A549 (cell line): ENCODE measurements around the gene STOM. TPM values are rescaled to one million over a fixed set of nuclear protein-coding genes. Genes with fewer than 3 reads are reported as not detected.

Source experiments
- ATAC-seq, 2 experiments: fragments of 200-7000 bp in 1 of 2; fragments of >200 bp in 1 of 2; cut with Nextera tagmentation in 1 of 2; cut with Tn5 transposase in 1 of 2; 3 replicates each; pipeline versions ENCODE4 v1.8.0 to v1.9.1; 2018 to 2020; ENCODE audit warnings: mild to moderate bottlenecking in 1 of 2, moderate library complexity in 1 of 2
- CTCF ChIA-PET: fragments of 300-600 bp; sonication (Branson Sonifier 250); formaldehyde crosslinking; extraction: SDS; loops from one replicate; lab custom pipeline; 2021; ENCODE audit warnings: antibody characterized with exemption, inconsistent platforms; lab: Yijun Ruan, JAX
- POLR2A ChIA-PET: fragments of 350-600 bp; formaldehyde crosslinking; extraction: SDS; loops from one replicate; lab custom pipeline; 2021; ENCODE audit warnings: antibody characterized with exemption, inconsistent platforms; lab: Yijun Ruan, JAX
- DNase-seq, 2 experiments: peaks; one replicate each; pipeline versions ENCODE4 v3.0.0 to v3.0.0-alpha.2; 2011 to 2016; ENCODE audit warnings: low read depth in 1 of 2, low spot score in 1 of 2
- FAIRE-seq: peaks from 2 replicates; lab custom pipeline; 2011; peaks lifted over from hg19 to GRCh38; lab: Jason Lieb, UNC
- H3K27ac ChIP-seq, 2 experiments: fragments of >200 bp; sonication (Bioruptor Twin); formaldehyde crosslinking; 3 replicates each; pipeline ENCODE4 v1.5.1; 2016 to 2017
- H3K4me1 ChIP-seq: fragments of >200 bp; sonication (Bioruptor Twin); formaldehyde crosslinking; 3 replicates; pipeline ENCODE4 v1.6.1; 2016
- H3K4me2 ChIP-seq: fragments of >200 bp; sonication (Bioruptor Twin); formaldehyde crosslinking; 3 replicates; pipeline ENCODE4 v1.6.1; 2016
- H3K4me3 ChIP-seq: fragments of >200 bp; sonication (Bioruptor Twin); formaldehyde crosslinking; 3 replicates; pipeline ENCODE4 v1.5.1; 2016
- H3K9me3 ChIP-seq: fragments of >200 bp; sonication (Bioruptor Twin); formaldehyde crosslinking; 3 replicates; pipeline ENCODE4 v1.6.1; 2016
- ATOH8 ChIP-seq: fragments of 250-450 bp; sonication (Bioruptor Pico); IDR thresholded peaks from 2 replicates; pipeline ENCODE4 v1.5.0; 2020; ENCODE audit warnings: low read depth, mild to moderate bottlenecking, moderate library complexity
- BCL3 ChIP-seq: fragments of >200 bp; sonication (Bioruptor Twin); formaldehyde crosslinking; IDR thresholded peaks from 3 replicates; pipeline ENCODE4 v1.6.1; 2016
- CBX2 ChIP-seq: fragments of 200-600 bp; sonication (generic); IDR thresholded peaks from 2 replicates; pipeline ENCODE4 v1.6.1; 2016; ENCODE audit warnings: low read depth, mild to moderate bottlenecking, borderline replicate concordance
- CEBPB ChIP-seq, 2 experiments: fragments of >200 bp in 1 of 2; sonication (Bioruptor Twin) in 1 of 2; formaldehyde crosslinking in 1 of 2; IDR thresholded peaks; 2 replicates each; pipeline ENCODE4 v1.6.1; 2012 to 2016
- CHD2 ChIP-seq: fragments of 150-350 bp; IDR thresholded peaks from 2 replicates; pipeline ENCODE4 v1.6.1; 2014; ENCODE audit warnings: low read length; ENCODE audit not compliant: partially characterized antibody
- CHD4 ChIP-seq: fragments of 200-600 bp; sonication (generic); IDR thresholded peaks from 2 replicates; pipeline ENCODE4 v1.6.1; 2016; ENCODE audit warnings: antibody characterized with exemption, mild to moderate bottlenecking, borderline replicate concordance
- E2F6 ChIP-seq: IDR thresholded peaks from 2 replicates; pipeline ENCODE4 v1.6.1; 2012; ENCODE audit warnings: low read depth, borderline replicate concordance
- EHF ChIP-seq: fragments of 250-450 bp; sonication (Bioruptor Pico); IDR thresholded peaks from 2 replicates; pipeline ENCODE4 v1.5.0; 2020; ENCODE audit warnings: mild to moderate bottlenecking
- EP300 ChIP-seq, 2 experiments: fragments of >200 bp; sonication (Bioruptor Twin); formaldehyde crosslinking; IDR thresholded peaks; 2 replicates in 1 of 2; 3 replicates in 1 of 2; pipeline ENCODE4 v1.6.1; 2016 to 2017
- FOSB ChIP-seq: fragments of 250-450 bp; sonication (Bioruptor Pico); IDR thresholded peaks from 2 replicates; pipeline ENCODE4 v1.5.0; 2020; ENCODE audit warnings: mild to moderate bottlenecking, moderate library complexity
- FOSL2 ChIP-seq, 2 experiments: fragments of 450-650 bp in 1 of 2; fragments of >200 bp in 1 of 2; sonication (Bioruptor Twin) in 1 of 2; formaldehyde crosslinking; IDR thresholded peaks; 2 replicates each; pipeline versions ENCODE4 v1.5.0 to v1.6.1; 2016 to 2020; ENCODE audit warnings: mild to moderate bottlenecking in 1 of 2, moderate library complexity in 1 of 2
- FOXS1 ChIP-seq: fragments of 250-450 bp; sonication (Bioruptor Pico); IDR thresholded peaks from 2 replicates; pipeline ENCODE4 v1.5.0; 2020; ENCODE audit warnings: mild to moderate bottlenecking, moderate library complexity
- GATA3 ChIP-seq: IDR thresholded peaks from 2 replicates; pipeline ENCODE4 v1.6.1; 2012; ENCODE audit warnings: borderline replicate concordance
- HOXB13 ChIP-seq: fragments of 250-450 bp; sonication (Bioruptor Pico); IDR thresholded peaks from 2 replicates; pipeline ENCODE4 v1.5.0; 2020; ENCODE audit warnings: low read depth, mild to moderate bottlenecking, moderate library complexity
- HOXB5 ChIP-seq: fragments of 250-450 bp; sonication (Bioruptor Pico); IDR thresholded peaks from 2 replicates; pipeline ENCODE4 v1.5.0; 2020; ENCODE audit warnings: mild to moderate bottlenecking, moderate library complexity
- JUN ChIP-seq, 2 experiments: fragments of >200 bp; sonication (Bioruptor Twin); formaldehyde crosslinking; IDR thresholded peaks; 2 replicates in 1 of 2; 3 replicates in 1 of 2; pipeline ENCODE4 v1.6.1; 2016 to 2017
- JUNB ChIP-seq: fragments of >200 bp; sonication (Bioruptor Twin); formaldehyde crosslinking; IDR thresholded peaks from 2 replicates; pipeline ENCODE4 v1.6.1; 2016
- MAFK ChIP-seq: fragments of 450-650 bp; IDR thresholded peaks from 2 replicates; pipeline ENCODE4 v1.6.1; 2014; ENCODE audit not compliant: partially characterized antibody
- MAZ ChIP-seq: fragments of 150-350 bp; IDR thresholded peaks from 2 replicates; pipeline ENCODE4 v1.6.1; 2014; ENCODE audit warnings: antibody characterized with exemption, low read depth, low read length, borderline replicate concordance
- NFE2L2 ChIP-seq: fragments of 150-350 bp; conservative IDR thresholded peaks from 2 replicates; pipeline ENCODE4 v1.6.1; 2014; ENCODE audit warnings: low read length
- RNF2 ChIP-seq: fragments of 200-600 bp; sonication (generic); IDR thresholded peaks from 2 replicates; pipeline ENCODE4 v1.6.1; 2016; ENCODE audit warnings: low read depth, mild to moderate bottlenecking, antibody characterized with exemption, moderate library complexity, borderline replicate concordance
- TFCP2L1 ChIP-seq: fragments of 250-450 bp; sonication (Bioruptor Pico); IDR thresholded peaks from 2 replicates; pipeline ENCODE4 v1.5.0; 2021; ENCODE audit warnings: mild to moderate bottlenecking
- TP53 ChIP-seq: fragments of 250-450 bp; sonication (Bioruptor Pico); IDR thresholded peaks from 2 replicates; pipeline ENCODE4 v1.5.0; 2021; ENCODE audit warnings: mild to moderate bottlenecking, moderate library complexity
- ZC3H11A ChIP-seq: fragments of 450-650 bp; IDR thresholded peaks from 2 replicates; pipeline ENCODE4 v1.6.1; 2014; ENCODE audit warnings: antibody characterized with exemption, mild to moderate bottlenecking
- ZFP36 ChIP-seq: fragments of 450-650 bp; IDR thresholded peaks from 2 replicates; pipeline ENCODE4 v1.6.1; 2014; ENCODE audit warnings: borderline replicate concordance; ENCODE audit not compliant: partially characterized antibody
- WGBS: methylation state at CpG from one replicate; pipeline ENCODE4 v1.1.6; 2017; ENCODE audit errors: missing lambda C conversion rate; 5-methylcytosine and 5-hydroxymethylcytosine counted together
- polyA plus RNA-seq, 4 experiments: library from polyadenylated mRNA; depleted of rRNA in 3 of 4; stranded (reverse); fragments of >200 nt; fragmentation: RNase III in 1 of 4; extraction: RNeasy Plus Mini Kit Qiagen cat#74134 plus additional on column Dnase treatment in 1 of 4; gene quantifications; 2 replicates in 3 of 4; 3 replicates in 1 of 4; pipeline ENCODE4 v1.2.3, GENCODE V29; 2011 to 2017
- TF ChIP-seq, protein P1 (sequence below): fragments of 450-650 bp; IDR thresholded peaks from 2 replicates; pipeline ENCODE4 v1.6.1; 2014; ENCODE audit warnings: antibody characterized with exemption
- TF ChIP-seq, protein P2 (sequence below): fragments of >200 bp; sonication (Bioruptor Twin); formaldehyde crosslinking; IDR thresholded peaks from 2 replicates; pipeline ENCODE4 v1.6.1; 2016
- TF ChIP-seq, protein P3 (sequence below): IDR thresholded peaks from 2 replicates; pipeline ENCODE4 v1.6.1; 2012

The STOM gene
- polyA plus RNA-seq, 2 of the 4 experiments (the other 2 are of a cell fraction) = 83.3 to 246 TPM

DNA sequence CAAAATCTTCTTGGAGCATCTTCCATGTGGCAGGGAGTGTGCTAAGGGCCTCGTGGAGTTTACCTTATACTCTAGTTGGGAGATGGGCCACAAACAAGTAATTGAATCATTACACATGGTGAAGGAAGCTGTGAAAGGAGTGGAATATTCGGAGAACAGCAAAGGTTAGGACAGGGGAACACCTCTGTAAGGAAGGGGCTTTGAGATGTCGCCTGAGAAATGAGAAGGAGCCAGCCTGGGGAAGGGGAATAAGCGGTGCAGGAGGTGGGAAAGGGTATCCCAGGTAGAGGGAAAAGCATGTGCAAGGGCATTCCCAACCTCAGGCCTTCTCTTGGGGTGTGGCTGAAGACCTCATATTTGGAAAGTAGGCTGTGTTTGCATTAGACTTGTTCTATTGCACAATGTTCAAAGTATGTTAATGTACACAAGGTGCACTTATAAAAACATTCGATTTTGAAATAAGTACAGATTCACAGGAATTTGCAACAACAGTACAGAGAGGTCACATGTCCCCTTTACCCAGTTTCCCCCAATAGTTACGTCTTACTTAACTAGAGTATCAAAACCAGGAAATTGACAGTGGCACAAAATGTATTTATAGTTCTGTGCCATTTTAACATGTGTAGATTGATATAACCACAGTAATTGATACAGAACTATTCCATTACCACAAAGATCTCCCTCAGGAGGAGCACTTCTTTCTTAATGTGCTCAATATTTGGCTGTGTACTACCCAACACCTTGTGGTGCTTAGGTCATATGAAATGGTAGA, 2.4 kb upstream of the STOM start:
- CTCF ChIA-PET = interaction anchor here (0.5 to 12.6 kb wide), 8 partner anchors 16 to 295 kb away, joined by 3 to 301 read pairs (median 3); no protein-coding TSS in a partner anchor

More for the DNA sequence above, 2.4 kb upstream of the STOM start:
- FAIRE-seq = no peak
- no peaks in the 10 kb centered on the region for H3K9me3 ChIP-seq
- TF ChIP-seq MAFK (no peak), JUN (IDR thresholded peaks at IDR 0.05) (peak; percentile 88 to 93; a peak in 4 of 5 replicates), HOXB13 (CRISPR knock-in tag) (peak; percentile 53), GATA3 (peak; percentile 76), TFCP2L1 (no peak), MAZ (no peak), ZFP36 (peak; percentile 1), CHD2 (no peak), HOXB5 (CRISPR knock-in tag) (0 out of 2 replicates have a peak, but pooled peaks have one; percentile 70), CEBPB (IDR thresholded peaks at IDR 0.05) (peak; percentile 99), FOSB (CRISPR knock-in tag) (0 out of 2 replicates have a peak, but pooled peaks have one; percentile 49), JUNB (peak; percentile 56; the same call in 1 of the 2 replicates), CBX2 (no peak), RNF2 (no peak), ZC3H11A (no peak), EHF (peak; percentile 41; the same call in 1 of the 2 replicates), EP300 (IDR thresholded peaks at IDR 0.05) (peak; percentile 77 to 79; a peak in 3 of 5 replicates), BCL3 (peak; percentile 69; the same call in 1 of the 3 replicates), CHD4 (no peak), TP53 (CRISPR knock-in tag) (0 out of 2 replicates have a peak, but pooled peaks have one; percentile 57), E2F6 (peak; percentile 50; the same call in 1 of the 2 replicates), ATOH8 (CRISPR knock-in tag) (0 out of 2 replicates have a peak, but pooled peaks have one; percentile 11), NFE2L2 (no peak), FOXS1 (CRISPR knock-in tag) (0 out of 2 replicates have a peak, but pooled peaks have one; percentile 42), FOSL2 (IDR thresholded peaks at IDR 0.05) (no peak), FOSL2 (CRISPR knock-in tag; IDR thresholded peaks at IDR 0.05) (peak; percentile 48)
- TF ChIP-seq, protein P1, sequence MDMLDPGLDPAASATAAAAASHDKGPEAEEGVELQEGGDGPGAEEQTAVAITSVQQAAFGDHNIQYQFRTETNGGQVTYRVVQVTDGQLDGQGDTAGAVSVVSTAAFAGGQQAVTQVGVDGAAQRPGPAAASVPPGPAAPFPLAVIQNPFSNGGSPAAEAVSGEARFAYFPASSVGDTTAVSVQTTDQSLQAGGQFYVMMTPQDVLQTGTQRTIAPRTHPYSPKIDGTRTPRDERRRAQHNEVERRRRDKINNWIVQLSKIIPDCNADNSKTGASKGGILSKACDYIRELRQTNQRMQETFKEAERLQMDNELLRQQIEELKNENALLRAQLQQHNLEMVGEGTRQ = peak; percentile 64
- TF ChIP-seq, protein P2, sequence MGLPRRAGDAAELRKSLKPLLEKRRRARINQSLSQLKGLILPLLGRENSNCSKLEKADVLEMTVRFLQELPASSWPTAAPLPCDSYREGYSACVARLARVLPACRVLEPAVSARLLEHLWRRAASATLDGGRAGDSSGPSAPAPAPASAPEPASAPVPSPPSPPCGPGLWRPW = peak; percentile 94
- TF ChIP-seq, protein P3, sequence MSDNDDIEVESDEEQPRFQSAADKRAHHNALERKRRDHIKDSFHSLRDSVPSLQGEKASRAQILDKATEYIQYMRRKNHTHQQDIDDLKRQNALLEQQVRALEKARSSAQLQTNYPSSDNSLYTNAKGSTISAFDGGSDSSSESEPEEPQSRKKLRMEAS = peak; percentile 77
- TF ChIP-seq, all 56 proteins: peak for 19
- Histone ChIP-seq H3K27ac (peak overlapping the region; percentile 92 to 94), H3K4me2 (peak overlapping the region; percentile 87), H3K4me1 (peaks cover 72% of the 10 kb centered on the region), H3K4me3 (peak overlapping the region; percentile 12; the same call in 1 of the 3 replicates)
- ATAC-seq = peak; percentile 15 to 19; a peak in 5 of 6 replicates
- 10% methylated on average over 6 of the region's 6 CpGs for WGBS
- peak in 1 of 2 experiments; percentile 83 for DNase-seq
- POLR2A ChIA-PET = interaction anchor here (0.8 to 1.5 kb wide), 3 partner anchors 9 to 54 kb away, joined by 3 to 4 read pairs (median 3); no protein-coding TSS in a partner anchor
